Activated naive CD4-positive, alpha-beta T cell treated with anti-CD3 and anti-CD28 coated beads, Interleukin-2, amount 10 ng/mL, durations not matched to agents 7 days and 5 days (primary cell): ENCODE data around the gene SLC6A6.

Experiments used
- CTCF ChIA-PET: fragments of 350-600 bp; sonication (Branson Sonifier 250); formaldehyde crosslinking; loops from one replicate; lab custom pipeline; 2021; ENCODE audit warnings: antibody characterized with exemption; lab: Charles Lee
- DNase-seq: peaks from one replicate; pipeline ENCODE4 v3.0.0-alpha.2; 2020
- H3K27ac Mint-ChIP-seq: one replicate; pipeline ENCODE4 v1.8.0; 2021; ENCODE audit warnings: mild to moderate bottlenecking, moderate library complexity, mixed read lengths
- H3K27me3 Mint-ChIP-seq: one replicate; pipeline ENCODE4 v1.8.0; 2021; ENCODE audit warnings: mild to moderate bottlenecking, mixed read lengths
- H3K36me3 Mint-ChIP-seq: one replicate; pipeline ENCODE4 v1.8.0; 2021; ENCODE audit warnings: mixed read lengths
- H3K4me1 Mint-ChIP-seq: one replicate; pipeline ENCODE4 v1.8.0; 2021; ENCODE audit warnings: mixed read lengths
- H3K4me3 Mint-ChIP-seq: one replicate; pipeline ENCODE4 v1.8.0; 2021; ENCODE audit warnings: mild to moderate bottlenecking, moderate library complexity, mixed read lengths
- H3K9me3 Mint-ChIP-seq: one replicate; pipeline ENCODE4 v1.8.0; 2021; ENCODE audit warnings: mixed read lengths

The SLC6A6 gene

GRCh38 chr3:14411988-14412387 is 9.6 kb downstream of the SLC6A6 start:
- H3K36me3 Mint-ChIP-seq: peaks cover 14% of the 10 kb centered on the region
- CTCF ChIA-PET: interaction anchor here (1.5 kb wide), 1 partner anchor 40 kb away, joined by 4 read pairs; no protein-coding TSS in a partner anchor
- DNase-seq: no peak

GRCh38 chr3:14412831-14413380 is 10.5 kb downstream of the SLC6A6 start:
- no peaks in the 10 kb centered on the region for H3K27me3 Mint-ChIP-seq
- H3K36me3 Mint-ChIP-seq: peaks cover 7% of the 10 kb centered on the region
- H3K27ac Mint-ChIP-seq: no peak overlapping the region
- no peak overlapping the region for H3K4me3 Mint-ChIP-seq
- no peak for DNase-seq
- CTCF ChIA-PET: no interaction called here
- H3K4me1 Mint-ChIP-seq: peaks cover 15% of the 10 kb centered on the region
- H3K9me3 Mint-ChIP-seq: no peaks in the 10 kb centered on the region

More at GRCh38 chr3:14411988-14412387, 9.6 kb downstream of the SLC6A6 start:
- Mint-ChIP-seq H3K27ac (no peak overlapping the region), H3K27me3 (no peaks in the 10 kb centered on the region), H3K9me3 (no peaks in the 10 kb centered on the region), H3K4me1 (peaks cover 22% of the 10 kb centered on the region), H3K4me3 (no peak overlapping the region)

GRCh38 chr3:14413381-14414071 is 11.1 kb downstream of the SLC6A6 start:
- no peak overlapping the region for H3K4me3 Mint-ChIP-seq
- no peaks in the 10 kb centered on the region for H3K9me3 Mint-ChIP-seq
- no peaks in the 10 kb centered on the region for H3K27me3 Mint-ChIP-seq
- peaks cover 15% of the 10 kb centered on the region for H3K4me1 Mint-ChIP-seq
- CTCF ChIA-PET: no interaction called here
- no peak overlapping the region for H3K27ac Mint-ChIP-seq
- peaks cover 13% of the 10 kb centered on the region for H3K36me3 Mint-ChIP-seq
- DNase-seq: no peak

- H3K36me3 Mint-ChIP-seq: peaks cover 14% of the 10 kb centered on the region
- H3K4me1 Mint-ChIP-seq: peaks cover 7% of the 10 kb centered on the region
- CTCF ChIA-PET: interaction anchor here (0.6 to 1.7 kb wide), 2 partner anchors 9 to 13 kb away, joined by 3 to 4 read pairs; no protein-coding TSS in a partner anchor
- no peaks in the 10 kb centered on the region for H3K27me3 Mint-ChIP-seq
- no peaks in the 10 kb centered on the region for H3K9me3 Mint-ChIP-seq
- no peak overlapping the region for H3K4me3 Mint-ChIP-seq
- DNase-seq: no peak
- peak overlapping the region; percentile 29 for H3K27ac Mint-ChIP-seq
These were observed 12.5 kb downstream of the SLC6A6 start for GRCh38 chr3:14414846-14415464.

- peak overlapping the region; percentile 19 for H3K27ac Mint-ChIP-seq
- CTCF ChIA-PET: interaction anchor here (1.0 to 1.7 kb wide), 2 partner anchors 9 to 51 kb away, joined by 3 to 4 read pairs; no protein-coding TSS in a partner anchor
These were observed 13.1 kb downstream of the SLC6A6 start for GRCh38 chr3:14415501-14415900.

GRCh38 chr3:14416453-14416852 is 14.0 kb downstream of the SLC6A6 start:
- no peaks in the 10 kb centered on the region for H3K27me3 Mint-ChIP-seq
- H3K9me3 Mint-ChIP-seq: no peaks in the 10 kb centered on the region
- H3K4me1 Mint-ChIP-seq: no peaks in the 10 kb centered on the region
- peaks cover 9% of the 10 kb centered on the region for H3K36me3 Mint-ChIP-seq
- DNase-seq: no peak
- CTCF ChIA-PET: interaction anchor here (1.0 kb wide), 1 partner anchor 50 kb away, joined by 3 read pairs; no protein-coding TSS in a partner anchor
- no peak overlapping the region for H3K4me3 Mint-ChIP-seq
- H3K27ac Mint-ChIP-seq: no peak overlapping the region

More at GRCh38 chr3:14415501-14415900, 13.1 kb downstream of the SLC6A6 start:
- no peaks in the 10 kb centered on the region for H3K9me3 Mint-ChIP-seq
- H3K27me3 Mint-ChIP-seq: no peaks in the 10 kb centered on the region
- no peak overlapping the region for H3K4me3 Mint-ChIP-seq
- H3K36me3 Mint-ChIP-seq: peaks cover 14% of the 10 kb centered on the region
- DNase-seq: no peak
- peaks cover 3% of the 10 kb centered on the region for H3K4me1 Mint-ChIP-seq

- Mint-ChIP-seq H3K36me3 (peaks cover 12% of the 10 kb centered on the region), H3K27ac (no peak overlapping the region), H3K27me3 (no peaks in the 10 kb centered on the region), H3K4me1 (peaks cover 8% of the 10 kb centered on the region), H3K9me3 (no peaks in the 10 kb centered on the region), H3K4me3 (no peak overlapping the region)
- DNase-seq: no peak
- CTCF ChIA-PET: no interaction called here
These were observed 16.2 kb downstream of the SLC6A6 start for GRCh38 chr3:14418296-14419250.

GRCh38 chr3:14422016-14422963 is 19.9 kb downstream of the SLC6A6 start:
- Mint-ChIP-seq H3K4me1 (peaks cover 46% of the 10 kb centered on the region), H3K36me3 (peaks cover 15% of the 10 kb centered on the region), H3K27ac (no peak overlapping the region), H3K4me3 (no peak overlapping the region), H3K27me3 (no peaks in the 10 kb centered on the region), H3K9me3 (no peaks in the 10 kb centered on the region)
- CTCF ChIA-PET: interaction anchor here (1.5 kb wide), 1 partner anchor 10 kb away, joined by 5 read pairs; no protein-coding TSS in a partner anchor
- no peak for DNase-seq

GRCh38 chr3:14423197-14423743 is 20.9 kb downstream of the SLC6A6 start:
- peaks cover 10% of the 10 kb centered on the region for H3K36me3 Mint-ChIP-seq
- DNase-seq: no peak
- no peak overlapping the region for H3K27ac Mint-ChIP-seq
- peaks cover 55% of the 10 kb centered on the region for H3K4me1 Mint-ChIP-seq
- CTCF ChIA-PET: no interaction called here
- no peaks in the 10 kb centered on the region for H3K9me3 Mint-ChIP-seq
- H3K4me3 Mint-ChIP-seq: no peak overlapping the region
- no peaks in the 10 kb centered on the region for H3K27me3 Mint-ChIP-seq

GRCh38 chr3:14423963-14424362 is 21.6 kb downstream of the SLC6A6 start:
- H3K4me3 Mint-ChIP-seq: no peak overlapping the region
- no peak overlapping the region for H3K27ac Mint-ChIP-seq
- no peaks in the 10 kb centered on the region for H3K27me3 Mint-ChIP-seq
- CTCF ChIA-PET: interaction anchor here (1.6 to 2.1 kb wide), 3 partner anchors 9 to 220 kb away, joined by 3 to 7 read pairs (median 4); no protein-coding TSS in a partner anchor
- no peaks in the 10 kb centered on the region for H3K9me3 Mint-ChIP-seq
- peaks cover 6% of the 10 kb centered on the region for H3K36me3 Mint-ChIP-seq
- no peak for DNase-seq
- peaks cover 62% of the 10 kb centered on the region for H3K4me1 Mint-ChIP-seq

GRCh38 chr3:14424711-14425580 is 22.5 kb downstream of the SLC6A6 start:
- Mint-ChIP-seq H3K9me3 (no peaks in the 10 kb centered on the region), H3K4me1 (peaks cover 72% of the 10 kb centered on the region), H3K27me3 (no peaks in the 10 kb centered on the region), H3K36me3 (peaks cover 6% of the 10 kb centered on the region), H3K27ac (peak overlapping the region; percentile 76), H3K4me3 (peak overlapping the region; percentile 10)
- CTCF ChIA-PET: interaction anchor here (0.8 to 2.1 kb wide), 6 partner anchors 10 to 221 kb away, joined by 3 to 7 read pairs (median 4); partner anchors contain the start of gene SLC6A6
- peak; percentile 34 for DNase-seq
